GM12801 (cell line): ENCODE measurements around the gene NCK1.

ENCODE experiments used
- TF ChIP-seq, protein P1 (sequence below): IDR thresholded peaks from one replicate; pipeline ENCODE4 v1.5.1; 2011; ENCODE audit warnings: control low read depth; ENCODE audit not compliant: insufficient read length; ENCODE audit errors: extremely low read depth

The NCK1 gene

DNA sequence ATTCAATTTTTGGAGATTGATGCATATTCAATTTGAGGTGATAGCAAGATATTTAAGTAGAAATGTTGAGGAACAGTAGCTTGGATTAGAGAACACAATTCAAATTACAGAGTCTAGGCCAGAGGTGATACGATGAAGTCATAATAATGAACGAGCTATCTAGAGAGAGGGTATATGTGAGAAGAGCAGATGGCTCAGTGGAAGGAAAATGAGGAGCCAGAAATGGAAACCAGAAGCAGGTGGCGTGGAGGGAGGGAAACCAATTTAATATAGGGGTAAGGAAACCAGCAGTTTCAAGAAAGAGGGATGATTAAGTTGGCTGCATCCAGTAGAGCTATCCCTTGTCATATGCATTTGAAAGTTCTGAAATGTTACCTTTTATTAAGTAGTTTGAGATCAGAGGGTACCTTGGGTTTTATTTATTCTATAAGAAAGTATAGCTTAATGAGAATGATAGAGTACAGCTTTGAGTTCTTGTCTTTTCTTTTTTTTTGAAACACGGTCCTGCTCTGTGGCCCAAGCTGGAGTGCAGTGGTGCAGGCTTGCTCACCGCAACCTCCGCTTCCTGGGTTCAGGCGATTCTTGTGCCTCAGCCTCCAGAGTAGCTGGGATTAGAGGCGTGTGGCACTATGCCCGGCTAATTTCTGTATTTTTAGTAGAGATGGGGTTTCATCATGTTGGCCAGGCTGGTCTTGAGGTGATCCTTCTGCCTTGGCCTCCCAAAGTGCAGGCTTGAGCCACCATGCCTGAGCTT, 22.1 kb downstream of the NCK1 start:
- TF ChIP-seq, protein P1, sequence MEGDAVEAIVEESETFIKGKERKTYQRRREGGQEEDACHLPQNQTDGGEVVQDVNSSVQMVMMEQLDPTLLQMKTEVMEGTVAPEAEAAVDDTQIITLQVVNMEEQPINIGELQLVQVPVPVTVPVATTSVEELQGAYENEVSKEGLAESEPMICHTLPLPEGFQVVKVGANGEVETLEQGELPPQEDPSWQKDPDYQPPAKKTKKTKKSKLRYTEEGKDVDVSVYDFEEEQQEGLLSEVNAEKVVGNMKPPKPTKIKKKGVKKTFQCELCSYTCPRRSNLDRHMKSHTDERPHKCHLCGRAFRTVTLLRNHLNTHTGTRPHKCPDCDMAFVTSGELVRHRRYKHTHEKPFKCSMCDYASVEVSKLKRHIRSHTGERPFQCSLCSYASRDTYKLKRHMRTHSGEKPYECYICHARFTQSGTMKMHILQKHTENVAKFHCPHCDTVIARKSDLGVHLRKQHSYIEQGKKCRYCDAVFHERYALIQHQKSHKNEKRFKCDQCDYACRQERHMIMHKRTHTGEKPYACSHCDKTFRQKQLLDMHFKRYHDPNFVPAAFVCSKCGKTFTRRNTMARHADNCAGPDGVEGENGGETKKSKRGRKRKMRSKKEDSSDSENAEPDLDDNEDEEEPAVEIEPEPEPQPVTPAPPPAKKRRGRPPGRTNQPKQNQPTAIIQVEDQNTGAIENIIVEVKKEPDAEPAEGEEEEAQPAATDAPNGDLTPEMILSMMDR, result no peak

DNA sequence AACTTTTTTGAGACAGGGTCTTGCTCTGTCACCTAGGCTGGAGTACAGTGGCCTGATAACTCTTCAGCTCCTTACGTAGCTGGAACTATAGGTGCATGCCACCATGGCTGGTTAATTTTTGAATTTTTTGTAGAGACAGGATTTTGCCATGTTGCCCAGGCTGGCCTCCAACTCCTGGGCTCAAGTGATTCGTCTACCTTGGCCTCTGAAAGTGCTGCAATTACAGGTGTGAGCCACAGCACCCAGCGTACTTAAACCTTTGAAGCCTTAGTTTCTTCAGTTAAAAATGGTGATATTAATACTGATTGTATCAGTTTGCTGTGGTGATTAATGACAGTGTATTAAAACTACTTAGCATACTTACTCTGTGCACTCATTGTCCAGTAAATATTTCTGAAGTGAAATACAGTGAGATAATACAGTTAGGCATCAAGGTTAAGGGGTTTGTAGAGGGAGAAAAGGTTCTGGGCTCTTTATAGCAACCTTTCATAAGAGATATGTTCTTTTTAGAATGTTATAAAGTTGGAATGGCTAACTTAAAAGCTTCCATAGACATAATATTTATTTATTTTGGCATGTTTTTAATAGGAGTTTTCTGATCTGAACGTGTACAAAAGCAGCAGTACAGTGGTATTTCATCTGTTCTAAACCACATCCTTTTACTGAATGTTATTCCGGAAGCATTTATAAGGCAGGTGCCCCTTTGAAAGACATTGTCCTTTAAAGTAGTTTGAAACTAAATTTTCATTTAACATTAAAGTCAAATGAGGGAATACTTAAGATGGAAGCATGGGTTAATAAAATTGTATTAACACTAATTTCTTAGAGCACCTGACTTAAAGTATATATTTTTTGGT, 23.6 kb downstream of the NCK1 start:
- TF ChIP-seq, protein P1, result no peak

DNA sequence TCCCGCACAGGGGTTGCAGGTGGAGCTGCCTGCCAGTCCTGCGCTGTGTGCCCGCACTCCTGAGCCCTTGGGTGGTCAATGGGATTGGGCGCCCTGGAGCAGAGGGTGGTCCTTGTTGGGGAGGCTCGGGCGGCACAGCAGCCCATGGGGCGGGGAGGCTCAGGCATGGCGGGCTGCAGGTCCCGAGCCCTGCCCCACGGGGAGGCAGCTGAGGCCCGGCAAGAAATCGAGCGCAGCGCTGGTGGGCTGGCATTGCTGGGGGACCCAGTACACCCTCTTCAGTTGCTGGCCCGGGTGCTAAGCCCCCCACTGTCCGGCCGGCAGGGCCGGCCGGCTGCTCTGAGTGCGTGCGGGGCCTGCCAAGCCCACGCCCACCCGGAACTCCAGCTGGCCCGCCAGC, 27.9 kb downstream of the NCK1 start:
- TF ChIP-seq, protein P1, result no peak

DNA sequence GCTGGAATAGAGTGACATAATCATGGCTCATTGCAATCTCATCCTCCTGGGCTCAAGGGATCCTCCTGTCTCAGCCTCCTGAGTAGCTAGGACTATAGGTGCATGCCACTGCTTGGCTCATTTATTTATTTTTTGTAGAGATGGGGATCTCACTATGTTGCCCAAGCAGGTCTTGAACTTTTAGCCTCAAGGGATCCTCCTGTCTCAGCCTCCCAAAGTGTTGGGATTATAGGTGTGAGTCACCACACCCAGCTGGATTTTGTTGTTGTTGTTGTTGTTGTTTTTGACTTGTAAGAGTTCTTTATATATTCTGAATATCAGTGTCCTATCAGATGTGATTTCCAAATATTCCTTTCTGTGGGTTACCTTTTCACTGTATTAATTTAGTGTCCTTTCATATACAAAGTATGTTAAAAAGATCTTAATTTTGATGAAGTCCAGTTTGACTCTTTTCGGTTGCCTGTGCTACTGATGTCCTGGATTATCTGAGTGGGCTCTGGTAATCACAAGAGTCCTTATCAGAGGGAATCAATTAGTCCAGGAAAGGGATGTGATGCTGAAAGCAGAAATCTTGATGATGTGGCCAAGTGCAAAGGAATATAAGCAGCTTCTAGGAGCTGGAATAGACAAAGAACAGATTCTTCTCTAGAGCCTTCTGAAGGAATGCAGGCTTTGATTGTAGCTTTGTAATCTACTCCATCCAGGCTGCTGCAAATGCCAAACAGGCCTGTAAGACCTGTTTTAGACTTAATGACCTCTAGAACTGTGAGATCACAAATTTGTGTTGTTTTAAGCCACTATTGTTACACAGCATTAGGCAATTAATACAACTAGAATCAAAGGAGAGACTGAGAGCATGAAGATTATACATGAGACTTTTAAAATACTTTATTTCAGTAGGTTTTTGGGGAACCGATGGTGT, 30.2 kb downstream of the NCK1 start:
- TF ChIP-seq, protein P1, result no peak

DNA sequence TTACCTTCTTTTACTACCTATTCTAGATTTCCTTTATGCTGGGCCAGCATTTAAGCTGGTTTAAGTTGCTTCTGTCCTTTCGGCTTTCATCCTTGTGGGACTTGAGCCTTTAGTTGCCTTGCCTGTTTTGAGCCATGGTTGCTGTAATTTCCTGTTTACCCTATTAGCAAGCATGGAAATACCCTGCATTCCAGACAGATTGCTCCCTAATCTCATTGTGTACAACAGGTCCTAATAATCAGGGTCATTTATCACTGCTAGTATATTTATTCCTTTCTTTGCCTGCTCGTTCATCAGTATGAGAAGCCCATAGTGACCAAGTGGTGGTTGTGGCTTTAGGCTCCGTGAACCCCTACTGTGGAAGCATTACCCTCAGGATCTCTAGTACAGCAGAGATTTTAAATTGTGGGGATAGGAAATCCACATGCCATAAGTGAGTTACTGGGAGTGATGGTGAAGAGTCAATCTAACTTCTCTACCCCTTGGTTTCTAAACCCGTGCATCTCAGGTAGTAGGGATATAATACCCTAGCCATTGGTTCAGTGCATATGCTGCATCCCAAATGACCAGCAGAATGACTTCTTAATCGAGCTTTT, 31.9 kb downstream of the NCK1 start:
- TF ChIP-seq, protein P1, result no peak

DNA sequence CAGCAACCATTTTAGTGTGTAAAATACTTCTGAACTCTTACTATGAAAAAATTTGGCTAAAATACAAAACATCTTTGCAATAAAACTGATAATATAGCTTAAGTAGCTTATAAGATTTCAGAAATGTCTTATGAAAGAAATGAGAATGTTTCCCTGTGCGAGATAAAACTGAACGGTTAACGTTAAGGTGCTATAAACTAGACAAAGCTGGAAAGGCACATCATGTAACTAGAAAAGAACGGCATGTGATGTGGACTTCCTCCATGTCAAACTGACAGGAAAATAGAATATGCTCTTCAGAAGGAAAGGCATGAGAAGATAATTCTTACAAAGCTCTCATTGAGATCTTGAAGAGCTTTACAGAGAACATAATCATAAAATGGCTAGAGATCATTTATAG, 36.5 kb downstream of the NCK1 start:
- TF ChIP-seq, protein P1, result no peak
